Stomach (tissue), 4 donors: ENCODE results near the gene FBXL15.

Source experiments
- EP300 ChIP-seq: sonication (generic); formaldehyde crosslinking; IDR thresholded peaks from one replicate; pipeline ENCODE4 v1.6.1; 2017; ENCODE audit warnings: antibody characterized with exemption
- POLR2A ChIP-seq, 4 donors: fragments of 450-650 bp; IDR thresholded peaks; one replicate each; pipeline ENCODE4 v1.6.1; 2016; ENCODE audit warnings: antibody characterized with exemption in 4 of 4, control low read depth in 2 of 4, mild to moderate bottlenecking in 1 of 4, moderate library complexity in 1 of 4
- POLR2AphosphoS5 ChIP-seq, 3 donors: sonication (generic); formaldehyde crosslinking; IDR thresholded peaks; one replicate each; pipeline ENCODE4 v1.6.1; 2016; ENCODE audit warnings: antibody characterized with exemption in 3 of 3
- TF ChIP-seq, protein P1 (sequence below), 7 experiments: fragments of 450-650 bp in 4 of 7; fragments of 200-600 bp in 3 of 7; sonication (generic) in 3 of 7; IDR thresholded peaks; one replicate each; pipeline ENCODE4 v1.5.1; 2016 to 2019; ENCODE audit warnings: antibody characterized with exemption in 7 of 7, control low read depth in 2 of 7, mild to moderate bottlenecking in 1 of 7

DNA sequence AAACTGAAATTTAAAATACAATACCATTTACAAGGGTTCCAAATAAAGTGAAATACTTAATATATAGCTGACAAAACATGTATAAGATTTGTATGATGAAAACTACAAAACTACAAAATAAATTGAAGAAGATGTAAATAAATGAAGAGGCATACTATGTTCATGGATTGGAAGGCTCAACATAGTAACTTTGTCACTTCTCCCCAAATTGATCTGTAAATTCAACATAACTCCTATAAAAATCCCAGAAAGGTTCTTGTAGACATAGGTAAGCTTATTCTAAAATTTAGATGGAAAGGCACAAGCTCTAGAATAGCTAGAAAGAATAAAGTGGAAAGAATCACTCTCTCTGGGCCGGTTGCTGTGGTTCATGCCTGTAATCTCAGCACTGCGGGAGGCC lies 49.3 kb upstream of the FBXL15 start:
- TF ChIP-seq, protein P1, sequence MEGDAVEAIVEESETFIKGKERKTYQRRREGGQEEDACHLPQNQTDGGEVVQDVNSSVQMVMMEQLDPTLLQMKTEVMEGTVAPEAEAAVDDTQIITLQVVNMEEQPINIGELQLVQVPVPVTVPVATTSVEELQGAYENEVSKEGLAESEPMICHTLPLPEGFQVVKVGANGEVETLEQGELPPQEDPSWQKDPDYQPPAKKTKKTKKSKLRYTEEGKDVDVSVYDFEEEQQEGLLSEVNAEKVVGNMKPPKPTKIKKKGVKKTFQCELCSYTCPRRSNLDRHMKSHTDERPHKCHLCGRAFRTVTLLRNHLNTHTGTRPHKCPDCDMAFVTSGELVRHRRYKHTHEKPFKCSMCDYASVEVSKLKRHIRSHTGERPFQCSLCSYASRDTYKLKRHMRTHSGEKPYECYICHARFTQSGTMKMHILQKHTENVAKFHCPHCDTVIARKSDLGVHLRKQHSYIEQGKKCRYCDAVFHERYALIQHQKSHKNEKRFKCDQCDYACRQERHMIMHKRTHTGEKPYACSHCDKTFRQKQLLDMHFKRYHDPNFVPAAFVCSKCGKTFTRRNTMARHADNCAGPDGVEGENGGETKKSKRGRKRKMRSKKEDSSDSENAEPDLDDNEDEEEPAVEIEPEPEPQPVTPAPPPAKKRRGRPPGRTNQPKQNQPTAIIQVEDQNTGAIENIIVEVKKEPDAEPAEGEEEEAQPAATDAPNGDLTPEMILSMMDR (IDR thresholded peaks at IDR 0.05), result no peak
- no peak for TF ChIP-seq EP300
- no peak for TF ChIP-seq POLR2A (IDR thresholded peaks at IDR 0.05)
- TF ChIP-seq POLR2AphosphoS5 (IDR thresholded peaks at IDR 0.05), result no peak
